ENCODE measurements around the gene MYPOP.

MYPOP gene

DNA sequence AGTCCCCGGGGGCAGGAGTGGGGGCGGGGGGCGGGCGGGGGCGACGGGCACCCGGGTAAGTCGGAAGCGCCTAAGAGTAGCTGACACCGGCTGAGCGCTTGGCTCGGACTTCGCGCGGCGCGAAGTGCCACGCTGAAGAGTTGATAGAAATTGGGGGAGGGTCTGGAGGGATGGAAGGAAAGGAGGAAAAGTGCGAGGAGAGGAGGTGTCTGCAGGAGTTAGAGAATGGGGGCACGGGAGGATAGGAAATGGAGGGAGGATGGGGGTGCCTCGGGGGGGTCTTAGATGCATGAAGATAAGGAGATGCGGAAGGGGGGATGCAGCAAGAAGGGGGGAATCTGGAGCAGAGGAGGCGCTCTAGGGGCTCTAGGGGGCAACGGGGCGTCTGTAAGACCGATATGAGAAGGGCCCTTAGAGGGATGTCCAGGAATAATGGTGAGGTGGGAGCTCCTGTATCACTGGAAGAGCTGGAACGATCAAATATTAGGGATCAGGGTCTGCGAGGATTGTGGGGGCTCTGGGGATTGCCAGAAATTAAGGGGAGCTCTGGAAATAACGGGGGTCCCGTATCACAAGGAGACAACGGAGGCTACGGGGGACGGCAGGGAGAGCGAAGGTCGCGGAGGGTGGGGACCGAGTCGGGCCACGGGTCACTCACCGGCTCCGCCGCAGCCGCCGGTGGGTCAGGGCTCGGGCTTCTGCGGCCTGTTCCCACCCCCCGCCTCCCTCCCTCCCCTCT lies at the start of gene MYPOP:
Gene MYPOP (minus strand): TSS at position 702 of the 739 bp plus-strand sequence. CDS start 840 bp downstream, outside the sequence.
- DNase-seq, result no peak

DNA sequence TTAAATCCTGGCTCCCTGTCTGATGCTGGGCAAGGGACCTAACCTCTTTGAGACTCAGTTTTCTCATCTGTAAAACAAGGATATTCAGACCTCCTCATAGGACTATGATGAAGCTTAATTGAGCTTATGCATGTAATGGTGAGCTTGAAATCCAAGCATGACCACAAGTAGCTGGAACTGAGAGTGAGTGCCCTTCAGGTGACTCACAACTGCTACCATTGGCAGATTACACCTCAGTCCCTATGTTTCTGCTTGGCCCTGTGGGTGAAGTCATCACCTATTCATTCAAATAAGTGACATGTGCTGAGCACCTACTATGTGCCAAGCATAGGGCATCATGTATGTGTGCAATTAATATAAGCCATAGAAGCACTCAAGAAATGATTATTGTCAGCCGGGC lies 45.5 kb upstream of the MYPOP start:
- DNase-seq, result no peak

DNA sequence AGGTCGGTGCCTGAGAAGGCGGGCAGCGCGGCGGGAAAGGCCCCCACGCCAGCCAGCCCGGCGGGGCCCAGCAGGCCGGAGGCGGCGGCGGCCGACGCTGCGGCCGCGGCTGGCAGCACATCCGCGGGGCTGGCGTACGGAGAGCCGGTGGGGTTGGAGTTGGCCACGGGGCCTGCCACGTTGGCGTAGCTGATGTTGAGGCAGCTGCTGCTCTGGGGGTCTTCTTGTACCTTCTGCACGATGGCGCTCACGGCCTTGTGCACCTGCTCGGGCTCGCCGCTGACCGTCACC lies 38.0 kb upstream of the MYPOP start:
- no peak for DNase-seq

DNA sequence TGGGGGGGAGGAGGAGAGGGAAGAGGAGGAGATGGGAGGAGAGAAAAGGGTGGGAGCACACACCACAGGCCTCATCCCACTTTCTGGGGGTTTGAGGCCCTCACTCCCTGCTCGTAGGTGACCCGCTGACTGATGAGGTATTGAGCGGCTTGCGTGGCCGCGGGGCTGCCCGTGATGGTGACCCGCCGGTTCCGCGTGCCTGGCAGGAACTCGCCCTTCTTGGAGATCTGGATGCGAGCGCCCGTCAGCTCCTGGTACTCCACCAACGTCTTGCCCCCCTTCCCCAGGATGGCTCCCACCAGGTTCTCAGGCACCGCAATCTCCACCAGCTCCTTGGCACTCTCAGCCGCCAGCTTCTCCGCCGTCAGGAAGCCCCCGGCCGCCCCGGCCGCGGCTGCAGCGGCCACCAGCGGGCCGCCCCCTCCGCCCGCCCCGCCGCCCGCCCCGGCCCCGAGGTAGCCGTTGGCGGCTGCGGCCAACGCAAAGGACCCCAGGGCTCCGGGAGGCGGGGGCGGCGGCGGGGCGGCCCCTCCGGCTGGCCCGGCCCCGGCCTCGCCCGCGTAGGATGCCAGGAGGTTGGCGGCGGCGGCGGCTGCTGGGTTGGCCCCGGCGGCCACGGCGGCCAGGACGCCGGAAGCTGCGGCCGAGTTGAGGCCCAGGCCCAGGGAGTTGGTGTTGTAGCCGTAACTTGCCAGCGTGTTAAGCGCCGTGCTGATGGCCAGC lies 37.5 kb upstream of the MYPOP start:
- no peak for DNase-seq

DNA sequence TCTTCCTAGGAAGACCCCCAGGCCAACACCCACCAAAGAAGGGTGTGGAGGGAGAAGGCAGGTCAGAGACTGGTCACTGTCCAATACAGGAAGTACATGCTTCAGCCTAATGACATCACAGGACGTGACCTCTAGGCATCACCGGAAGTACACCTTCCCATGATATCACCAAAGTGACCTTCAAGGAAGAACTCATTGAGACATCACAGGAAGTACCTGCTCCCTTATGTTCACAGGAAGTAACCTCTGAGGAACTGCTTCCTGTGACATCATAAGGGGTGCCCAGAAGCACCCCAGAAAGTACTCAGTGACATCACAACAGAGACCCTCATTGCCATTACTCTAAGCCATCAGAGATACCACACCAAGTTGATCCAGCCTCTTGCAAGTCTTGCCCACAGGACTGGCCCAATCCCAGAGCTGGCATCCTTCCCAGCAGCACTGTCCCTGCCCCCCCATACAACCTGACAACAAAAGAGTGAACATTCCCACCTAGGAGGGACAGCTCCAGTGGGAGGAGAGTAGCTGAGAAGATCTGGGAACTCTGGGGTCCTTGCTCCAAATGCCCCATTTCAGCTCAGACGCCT lies 36.4 kb upstream of the MYPOP start:
- no peak for DNase-seq

DNA sequence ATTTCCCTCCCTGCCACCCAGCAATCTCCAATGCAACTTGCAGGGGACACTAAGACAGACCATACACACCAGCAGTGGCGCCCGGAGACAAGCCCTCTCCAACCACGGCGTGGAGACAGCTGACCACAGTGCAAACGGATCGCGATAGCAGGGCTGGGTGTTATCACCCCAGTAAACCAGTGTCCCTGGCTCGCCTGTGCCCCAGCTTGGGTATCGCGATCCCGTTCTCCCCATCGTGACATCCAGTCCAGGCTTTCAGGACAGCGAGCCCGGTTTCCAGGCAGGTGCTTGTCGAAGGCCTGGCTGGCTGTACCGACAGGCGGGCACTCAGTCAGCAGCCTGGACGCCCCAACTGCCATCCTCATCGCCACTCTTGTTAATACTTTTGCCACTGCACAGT lies 32.9 kb upstream of the MYPOP start:
- no peak for DNase-seq

- no peak for DNase-seq
Observed at GRCh38 chr19:45934551-45935230, 32.3 kb upstream of the MYPOP start.

DNA sequence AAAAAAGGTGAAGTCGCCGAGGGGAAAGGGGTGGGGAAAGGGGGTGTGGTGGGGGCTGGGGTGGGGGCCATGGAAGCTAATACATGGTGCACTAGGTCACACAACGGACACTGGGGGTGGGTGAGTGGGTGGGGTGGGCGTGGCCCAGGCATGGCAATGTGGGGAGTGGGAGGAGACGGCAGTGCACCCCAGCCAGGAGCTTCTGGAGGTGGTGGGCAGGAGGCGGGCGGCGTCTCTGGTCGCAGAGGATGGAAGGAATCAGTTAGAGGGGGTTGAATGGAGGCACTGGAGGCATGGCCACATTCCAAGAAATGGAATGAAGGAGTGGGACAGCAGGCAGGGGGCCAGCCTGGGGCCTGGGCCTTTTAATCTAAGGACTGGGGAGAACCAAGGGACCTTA lies 31.3 kb upstream of the MYPOP start:
- no peak for DNase-seq

DNA sequence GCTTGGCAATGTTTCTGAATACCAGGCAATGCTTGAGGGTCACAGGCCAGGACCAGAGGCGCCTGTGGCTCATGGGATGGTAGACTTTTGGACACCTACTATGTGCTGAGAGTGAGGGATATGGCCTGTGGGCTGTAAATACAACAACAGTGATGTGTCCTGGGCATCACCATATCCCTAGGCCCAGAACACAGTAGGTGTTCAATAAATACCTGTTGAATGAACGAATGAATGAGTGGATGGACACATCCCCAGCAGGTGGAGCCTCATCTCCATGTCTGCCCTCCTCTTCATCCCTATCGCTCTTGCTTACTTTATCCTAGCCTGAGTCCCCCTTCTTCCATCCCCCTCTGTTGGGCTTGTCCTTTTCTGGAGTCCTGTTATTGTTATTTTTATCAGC lies 28.6 kb upstream of the MYPOP start:
- no peak for DNase-seq

DNA sequence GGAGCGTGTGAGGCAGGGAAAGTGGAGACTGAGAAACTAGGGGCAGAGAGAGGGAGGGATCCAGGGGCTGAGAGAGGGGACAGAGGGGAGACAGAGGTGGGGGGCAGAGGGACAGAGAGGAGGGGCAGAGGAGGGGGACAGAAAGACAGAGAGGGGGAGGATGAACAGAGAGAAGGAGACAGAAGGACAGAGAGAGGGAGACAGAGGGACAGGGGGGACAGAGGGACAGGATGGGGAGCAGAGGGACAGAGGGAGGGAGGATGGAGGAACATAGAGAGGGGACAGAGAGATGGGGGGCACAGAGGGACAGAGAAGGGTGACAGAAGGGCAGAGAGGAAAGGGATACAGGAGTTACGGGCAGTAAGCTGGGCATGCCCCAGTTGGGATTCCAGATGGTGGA lies 26.8 kb upstream of the MYPOP start:
- DNase-seq, result no peak

DNA sequence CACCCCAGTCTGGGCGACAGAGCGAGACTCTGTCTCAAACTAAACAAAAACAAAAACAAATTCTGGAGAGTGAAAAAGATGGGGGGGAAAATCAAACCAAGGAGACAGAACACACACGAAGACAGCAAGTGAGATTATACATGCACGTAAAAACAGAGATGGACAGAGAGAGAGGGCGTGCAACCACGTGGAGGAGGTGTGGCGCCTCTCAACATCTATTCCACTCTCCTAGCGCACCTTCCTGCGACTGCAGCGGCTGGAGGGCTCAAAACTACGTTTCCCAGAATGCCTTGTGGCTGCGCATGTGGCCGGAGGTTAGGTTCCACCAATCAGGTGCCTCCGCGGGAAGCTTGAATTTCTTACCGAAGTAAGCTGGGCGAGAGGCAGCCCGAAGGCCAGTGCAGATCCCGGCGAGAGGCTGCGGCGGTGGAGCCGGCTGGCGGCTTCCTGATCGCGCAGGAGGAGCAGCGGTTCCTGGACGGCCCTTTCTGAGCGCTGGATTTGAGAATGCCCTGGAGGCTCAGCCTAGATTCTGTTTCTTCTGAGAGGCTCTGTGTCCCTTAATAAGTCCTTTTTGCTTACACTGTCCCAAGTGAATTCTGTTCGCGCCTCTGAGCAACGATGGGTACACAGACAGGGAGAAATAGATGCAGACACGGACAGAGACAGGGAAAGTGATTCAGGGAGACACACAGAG lies 25.3 kb upstream of the MYPOP start:
- DNase-seq, result peak; percentile 92

DNA sequence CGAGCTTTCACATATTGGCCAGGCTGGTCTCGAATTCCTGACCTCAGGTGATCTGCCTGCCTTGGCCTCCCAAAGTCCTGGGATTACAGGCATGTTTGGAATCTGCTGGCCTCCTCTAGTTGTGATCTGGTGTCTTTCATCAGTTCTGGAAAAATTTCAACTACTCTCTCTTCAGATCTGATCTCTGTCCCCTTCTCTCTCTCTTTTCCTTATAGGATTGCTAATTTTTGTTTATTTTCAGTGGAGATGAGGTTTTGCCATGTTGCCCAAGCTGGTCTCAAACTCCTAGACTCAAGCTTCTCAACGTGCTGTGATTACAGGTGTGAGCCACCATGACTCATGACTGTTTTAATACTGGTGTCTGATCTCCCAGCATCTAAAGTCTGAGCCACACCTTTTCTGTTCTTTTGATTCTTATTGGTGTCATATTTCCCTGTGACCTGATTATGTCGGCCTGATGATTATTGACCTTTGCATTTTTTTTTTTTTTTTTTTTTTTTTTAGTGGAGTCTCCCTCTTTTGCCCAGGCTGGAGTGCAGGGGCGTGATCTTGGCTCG lies 22.6 kb upstream of the MYPOP start:
- no peak for DNase-seq

GRCh38 chr19:45922281-45922680 lies 19.9 kb upstream of the MYPOP start:
- no peak for DNase-seq

DNA sequence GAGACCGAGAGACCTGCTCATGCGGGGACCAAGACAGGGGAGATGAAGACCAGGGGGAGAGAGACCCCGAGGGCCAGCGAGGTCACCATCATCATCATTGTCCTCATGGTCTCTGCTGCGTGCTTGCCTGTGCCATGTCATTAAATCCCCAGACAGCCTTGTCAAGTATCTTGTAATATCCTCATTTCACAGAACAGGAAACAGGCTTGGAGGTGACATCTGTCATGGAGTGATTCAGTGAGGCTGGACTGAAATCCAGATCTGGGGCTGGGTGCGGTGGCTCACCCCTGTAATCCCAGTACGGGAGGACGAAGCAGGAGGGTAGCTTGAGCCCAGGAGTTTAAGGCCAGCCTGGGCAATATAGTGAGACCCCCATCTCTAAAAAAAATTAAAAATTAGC lies 18.0 kb upstream of the MYPOP start:
- peak; percentile 18 for DNase-seq

- no peak for DNase-seq
Observed at GRCh38 chr19:45919678-45920077, 17.3 kb upstream of the MYPOP start.

GRCh38 chr19:45918721-45919120 lies 16.3 kb upstream of the MYPOP start:
- no peak for DNase-seq

GRCh38 chr19:45917421-45918091 lies 15.1 kb upstream of the MYPOP start:
- DNase-seq, result no peak

- no peak for DNase-seq
Observed at GRCh38 chr19:45913874-45914830, 11.7 kb upstream of the MYPOP start, which contains the start of gene NANOS2. Gene NANOS2 (minus strand): TSS chr19:45914778. CDS start chr19:45914693, 85 bp downstream.

- no peak for DNase-seq
Observed at GRCh38 chr19:45911291-45911690, 8.9 kb upstream of the MYPOP start.

DNA sequence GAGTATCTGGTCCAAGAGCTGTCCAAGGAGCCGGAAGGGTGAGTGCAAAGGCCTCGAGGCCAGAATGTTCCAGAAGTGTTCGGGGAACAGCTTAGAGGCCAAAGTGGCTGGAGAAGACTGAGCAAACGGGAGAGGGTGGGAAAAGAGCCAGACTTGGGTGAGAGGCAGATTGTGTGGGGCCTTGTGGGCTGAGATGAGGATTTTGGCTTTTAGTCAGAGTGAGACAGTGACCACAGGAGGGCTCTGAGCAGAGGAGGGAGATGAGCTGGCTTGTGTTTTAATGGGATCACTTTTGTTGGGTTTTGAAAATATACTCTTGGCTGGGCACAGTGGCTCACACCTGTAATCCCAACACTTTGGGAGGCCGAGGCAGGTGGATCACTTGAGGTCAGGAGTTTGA lies 6.5 kb upstream of the MYPOP start:
- DNase-seq, result no peak

DNA sequence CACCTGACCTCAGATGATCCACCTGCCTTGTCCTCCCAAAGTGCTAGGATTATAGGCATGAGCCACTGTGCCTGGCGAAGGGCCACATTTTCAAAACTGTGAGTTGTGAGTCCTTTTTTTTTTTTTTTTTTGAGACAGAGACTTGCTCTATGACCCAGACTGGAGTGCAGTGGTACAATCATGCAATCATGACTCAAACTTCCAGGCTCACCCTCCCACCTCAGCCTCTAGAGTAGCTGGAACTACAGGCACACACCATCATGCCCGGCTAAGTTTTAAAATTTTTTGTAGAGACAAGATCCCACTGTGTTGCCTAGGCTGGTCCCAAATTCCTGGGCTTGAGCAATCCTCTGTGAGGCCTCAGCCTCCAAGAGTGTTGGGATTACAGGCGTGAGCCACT lies 3.8 kb upstream of the MYPOP start:
- no peak for DNase-seq
